Fibroblast of lung (primary cell): ENCODE measurements around the gene SGCE. TPM values are rescaled to one million over a fixed set of nuclear protein-coding genes. Genes with fewer than 3 reads are reported as not detected.
"Not testable (repeated sequence)": the region's sequence is repeated elsewhere in the genome, so short reads cannot be mapped to it uniquely, and the experiment has no call there.

Experiments used
- DNase-seq, 2 donors: peaks; one replicate each; pipeline versions ENCODE4 v3.0.0 to v3.0.0-alpha.2; 2010; ENCODE audit warnings: low read depth in 2 of 2
- H2AFZ ChIP-seq: 2 replicates; pipeline ENCODE4 v1.5.1; 2012; ENCODE audit warnings: low read length, control low read depth, inconsistent platforms
- H3K27ac ChIP-seq: 2 replicates; pipeline ENCODE4 v1.5.1; 2011; ENCODE audit warnings: low read length, control low read depth; ENCODE audit not compliant: insufficient read depth
- H3K27me3 ChIP-seq: 2 replicates; pipeline ENCODE4 v1.5.1; 2011; ENCODE audit warnings: mild to moderate bottlenecking, low read length; ENCODE audit not compliant: control insufficient read depth, insufficient read depth
- H3K36me3 ChIP-seq: 2 replicates; pipeline ENCODE4 v1.5.1; 2011; ENCODE audit warnings: low read length; ENCODE audit not compliant: control insufficient read depth, insufficient read depth
- H3K4me1 ChIP-seq: 2 replicates; pipeline ENCODE4 v1.5.1; 2011; ENCODE audit warnings: low read length; ENCODE audit not compliant: control insufficient read depth, insufficient read depth; ENCODE audit errors: extremely low read depth
- H3K4me2 ChIP-seq: 2 replicates; pipeline ENCODE4 v1.5.1; 2011; ENCODE audit warnings: low read length, control low read depth; ENCODE audit not compliant: insufficient read depth; ENCODE audit errors: extremely low read depth
- H3K4me3 ChIP-seq, 4 experiments: fragments of 200-600 bp in 1 of 4; sonication (generic) in 1 of 4; replicated peaks in 1 of 4; 2 replicates each; pipeline ENCODE4 v1.5.1; 2011 to 2016; ENCODE audit warnings: low read length in 4 of 4, low read depth in 3 of 4, mild to moderate bottlenecking in 3 of 4, control low read depth in 2 of 4, inconsistent platforms in 1 of 4, mixed read lengths in 1 of 4; ENCODE audit not compliant: insufficient read depth in 1 of 4; ENCODE audit errors: control extremely low read depth in 1 of 4
- H3K79me2 ChIP-seq: 2 replicates; pipeline ENCODE4 v1.5.1; 2012; ENCODE audit warnings: mild to moderate bottlenecking, low read length, inconsistent platforms; ENCODE audit not compliant: control insufficient read depth, insufficient read depth
- H3K9ac ChIP-seq: 2 replicates; pipeline ENCODE4 v1.5.1; 2011; ENCODE audit warnings: mild to moderate bottlenecking, low read length, control low read depth; ENCODE audit not compliant: insufficient read depth
- H3K9me3 ChIP-seq: 2 replicates; pipeline ENCODE4 v1.5.1; 2012; ENCODE audit warnings: low read depth, low read length; ENCODE audit not compliant: control insufficient read depth, insufficient read depth
- H4K20me1 ChIP-seq: 2 replicates; pipeline ENCODE4 v1.5.1; 2011; ENCODE audit warnings: low read length; ENCODE audit not compliant: control insufficient read depth, insufficient read depth; ENCODE audit errors: extremely low read depth
- CTCF ChIP-seq, 2 donors: IDR thresholded peaks in 1 of 2; conservative IDR thresholded peaks in 1 of 2; 1 replicate in 1 of 2; 2 replicates in 1 of 2; pipeline ENCODE4 v1.5.1; 2011 to 2012; ENCODE audit warnings: low read length in 2 of 2, control low read depth in 1 of 2, inconsistent platforms in 1 of 2, low read depth in 1 of 2, mild to moderate bottlenecking in 1 of 2
- EZH2 ChIP-seq: IDR thresholded peaks from 2 replicates; pipeline ENCODE4 v1.5.1; 2012; ENCODE audit warnings: low read length, control low read depth, mild to moderate bottlenecking; ENCODE audit errors: missing control alignments
- polyA minus RNA-seq: library from RNA; depleted of rRNA, polyadenylated mRNA; stranded (reverse); fragments of >200 nt; gene quantifications from 2 replicates; pipeline ENCODE4 v1.2.3, GENCODE V29; 2011; ENCODE audit warnings: low replicate concordance
- polyA plus RNA-seq, 2 donors: library from polyadenylated mRNA; depleted of rRNA in 1 of 2; stranded (reverse) in 1 of 2; unstranded in 1 of 2; fragments of >200 nt; gene quantifications; 2 replicates each; pipeline ENCODE4 v1.2.1, GENCODE V29; 2011 to 2012; ENCODE audit warnings: missing spikeins in 1 of 2
- total RNA-seq: library from RNA; depleted of rRNA; stranded (reverse); fragments of >200 nt; gene quantifications from 2 replicates; pipeline ENCODE4 v1.2.1, GENCODE V29; 2014

The SGCE gene
- 93.2 and 106 TPM in 2 replicates for total RNA-seq
- polyA plus RNA-seq: 72.3 and 184 TPM in 2 replicates
- 43.4 and 92.7 TPM in 2 replicates for polyA plus RNA-seq (2012)
- 17.9 and 19.9 TPM in 2 replicates for polyA minus RNA-seq

GRCh38 chr7:94655848-94656657, at the start of gene SGCE:
SGCE (minus strand) TSS chr7:94656133; CDS start chr7:94656098, 35 bp downstream.
- Histone ChIP-seq H4K20me1 (no peaks in the 10 kb centered on the region), H2AFZ (peak within 1 kb of the TSS; percentile 89), H3K4me3 (peak within 1 kb of the TSS; percentile 61 to 84 (median 69)), H3K9ac (peak within 1 kb of the TSS; percentile 85), H3K27me3 (no peaks in the 10 kb centered on the region), H3K79me2 (peaks cover 36% of the 10 kb centered on the region), H3K4me2 (peak within 1 kb of the TSS; percentile 73), H3K36me3 (no peaks in the 10 kb centered on the region), H3K4me1 (no peaks in the 10 kb centered on the region), H3K9me3 (no peaks in the 10 kb centered on the region), H3K27ac (peak within 1 kb of the TSS; percentile 87)
- TF ChIP-seq CTCF (conservative IDR thresholded peaks at IDR 0.05 in 1 of 2, IDR thresholded peaks at IDR 0.05 in 1 of 2; ENCODE audit: low read depth in 1 of 2, low read length in 2 of 2) (peak; percentile 23 to 53), EZH2 (no peak)
- peak; percentile 78 to 85 for DNase-seq

DNA sequence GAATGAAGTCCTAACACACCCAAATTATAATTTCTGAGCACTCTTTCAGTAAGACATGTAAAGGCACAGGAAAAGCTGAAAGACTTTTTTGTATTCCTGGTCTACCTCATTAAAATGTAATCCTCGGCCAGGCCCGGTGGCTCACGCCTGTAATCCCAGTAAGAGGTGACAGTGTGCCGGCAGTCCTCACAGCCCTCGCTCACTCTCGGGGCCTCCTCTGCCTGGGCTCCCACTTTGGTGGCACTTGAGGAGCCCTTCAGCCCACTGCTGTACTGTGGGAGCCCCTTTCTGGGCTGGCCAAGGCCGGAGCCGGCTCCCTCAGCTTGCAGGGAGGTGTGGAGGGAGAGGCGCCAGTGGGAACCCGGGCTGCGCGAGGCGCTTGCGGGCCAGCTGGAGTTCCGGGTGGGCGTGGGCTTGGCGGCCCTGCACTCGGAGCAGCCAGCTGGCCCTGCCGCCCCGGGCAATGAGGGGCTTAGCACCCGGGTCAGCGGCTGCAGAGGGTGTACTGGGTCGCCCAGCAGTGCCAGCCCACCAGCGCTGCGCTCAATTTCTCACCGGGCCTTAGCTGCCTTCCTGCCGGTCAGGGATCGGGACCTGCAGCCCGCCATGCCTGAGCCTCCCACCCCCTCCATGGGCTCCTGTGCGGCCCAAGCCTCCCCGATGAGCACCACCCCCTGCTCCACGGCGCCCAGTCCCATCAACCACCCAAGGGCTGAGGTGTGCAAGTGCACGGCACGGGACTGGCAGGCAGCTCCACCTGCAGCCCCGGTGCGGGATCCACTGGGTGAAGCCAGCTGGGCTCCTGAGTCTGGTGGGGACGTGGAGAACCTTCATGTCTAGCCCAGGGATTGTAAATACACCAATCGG, 49.5 kb upstream of the SGCE start:
- not testable (repeated sequence) for H3K27me3 ChIP-seq, H3K36me3 ChIP-seq, H4K20me1 ChIP-seq, H3K4me2 ChIP-seq, H3K9me3 ChIP-seq, DNase-seq, H3K4me3 ChIP-seq, H3K27ac ChIP-seq, H3K4me1 ChIP-seq, H2AFZ ChIP-seq, H3K79me2 ChIP-seq, H3K9ac ChIP-seq

GRCh38 chr7:94701555-94701973, 45.6 kb upstream of the SGCE start:
- DNase-seq: peak; percentile 19 to 84
- TF ChIP-seq EZH2 (no peak), CTCF (conservative IDR thresholded peaks at IDR 0.05 in 1 of 2, IDR thresholded peaks at IDR 0.05 in 1 of 2; ENCODE audit: low read depth in 1 of 2, low read length in 2 of 2) (no peak)
- H3K36me3 ChIP-seq: no peaks in the 10 kb centered on the region
- no peak overlapping the region for H3K4me3 ChIP-seq
- peak overlapping the region; percentile 22 for H2AFZ ChIP-seq
- no peak overlapping the region for H3K9ac ChIP-seq
- H3K27ac ChIP-seq: no peak overlapping the region
- no peaks in the 10 kb centered on the region for H3K27me3 ChIP-seq
- no peak overlapping the region for H3K4me2 ChIP-seq
- no peaks in the 10 kb centered on the region for H3K79me2 ChIP-seq
- H3K4me1 ChIP-seq: peaks cover 10% of the 10 kb centered on the region
- no peaks in the 10 kb centered on the region for H4K20me1 ChIP-seq
- H3K9me3 ChIP-seq: no peaks in the 10 kb centered on the region
